Measurements from ENCODE around the gene TRPM2. TPM values are rescaled to one million over a fixed set of nuclear protein-coding genes. Genes with fewer than 3 reads are reported as not detected.
A peak's percentile ranks its signal among the peaks of the same experiment; 100 is the strongest.

Gene TRPM2
- total RNA-seq, 1 donor from 2014 or later = 1.4 TPM

- DNase-seq (ENCODE audit: low read depth) = no peak
Measured at GRCh38 chr21:44444286-44444931, 91.0 kb downstream of the TRPM2 start.

- DNase-seq (ENCODE audit: low read depth) = no peak
Measured at GRCh38 chr21:44445145-44445812, 91.9 kb downstream of the TRPM2 start.

- no peak for DNase-seq (ENCODE audit: low read depth)
Measured at GRCh38 chr21:44448651-44449131, 95.3 kb downstream of the TRPM2 start.

- DNase-seq (ENCODE audit: low read depth) = no peak
Measured at GRCh38 chr21:44449473-44450363, 96.3 kb downstream of the TRPM2 start.

- no peak for DNase-seq (ENCODE audit: low read depth)
Measured at GRCh38 chr21:44450402-44450801, 97.0 kb downstream of the TRPM2 start.

- no peak for DNase-seq (ENCODE audit: low read depth)
Measured at GRCh38 chr21:44450999-44451398, 97.6 kb downstream of the TRPM2 start.

- no peak for DNase-seq (ENCODE audit: low read depth)
Measured at GRCh38 chr21:44453120-44453519, 99.7 kb downstream of the TRPM2 start.

- DNase-seq (ENCODE audit: low read depth) = no peak
Measured at GRCh38 chr21:44454058-44454457, 100.6 kb downstream of the TRPM2 start.

- DNase-seq (ENCODE audit: low read depth) = peak; percentile 1
Measured at GRCh38 chr21:44454747-44455523, 101.5 kb downstream of the TRPM2 start, which contains the start of gene LRRC3. TSS of gene LRRC3 (plus strand) at chr21:44455510. CDS start at chr21:44456645, 1,135 bp downstream.

GRCh38 chr21:44455524-44456213 is 102.2 kb downstream of the TRPM2 start:
- DNase-seq (ENCODE audit: low read depth) = no peak

- no peak for DNase-seq (ENCODE audit: low read depth)
Measured at GRCh38 chr21:44456214-44456914, 102.9 kb downstream of the TRPM2 start.

- no peak for DNase-seq (ENCODE audit: low read depth)
Measured at GRCh38 chr21:44456915-44457736, 103.7 kb downstream of the TRPM2 start.

- DNase-seq (ENCODE audit: low read depth) = no peak
Measured at GRCh38 chr21:44458971-44459711, 105.7 kb downstream of the TRPM2 start.

- DNase-seq (ENCODE audit: low read depth) = no peak
Measured at GRCh38 chr21:44459712-44460440, 106.5 kb downstream of the TRPM2 start.

GRCh38 chr21:44460441-44460755 is 107.0 kb downstream of the TRPM2 start:
- DNase-seq (ENCODE audit: low read depth) = no peak

GRCh38 chr21:44461005-44461404 is 107.6 kb downstream of the TRPM2 start:
- no peak for DNase-seq (ENCODE audit: low read depth)

- DNase-seq (ENCODE audit: low read depth) = no peak
Measured at GRCh38 chr21:44461464-44462001, 108.1 kb downstream of the TRPM2 start.

Measured in renal cortical epithelial cell (primary cell).